Panc1 (cell line): ENCODE data around the gene MTSS2.

ENCODE experiments used
- CTCF ChIP-seq: fragments of 450-650 bp; IDR thresholded peaks from 2 replicates; pipeline ENCODE4 v1.5.1; 2017; ENCODE audit warnings: mild to moderate bottlenecking
- POLR2AphosphoS5 ChIP-seq: IDR thresholded peaks from 2 replicates; pipeline ENCODE4 v1.6.1; 2012; ENCODE audit warnings: mild to moderate bottlenecking, low read depth, low read length, moderate library complexity
- SIN3A ChIP-seq: IDR thresholded peaks from 2 replicates; pipeline ENCODE4 v1.6.1; 2012; ENCODE audit warnings: low read depth, mild to moderate bottlenecking, low read length, moderate library complexity, borderline replicate concordance; ENCODE audit not compliant: insufficient read depth
- TF ChIP-seq, protein P1 (sequence below), 2 experiments: IDR thresholded peaks; 2 replicates each; pipeline ENCODE4 v1.6.1; 2011 to 2012; ENCODE audit warnings: low read depth in 2 of 2, control low read depth in 1 of 2, low read length in 1 of 2, mild to moderate bottlenecking in 1 of 2, moderate library complexity in 1 of 2; ENCODE audit not compliant: insufficient read depth in 1 of 2

GRCh38 chr16:70679671-70680494 lies 6.0 kb downstream of the MTSS2 start:
- TF ChIP-seq, protein P1, sequence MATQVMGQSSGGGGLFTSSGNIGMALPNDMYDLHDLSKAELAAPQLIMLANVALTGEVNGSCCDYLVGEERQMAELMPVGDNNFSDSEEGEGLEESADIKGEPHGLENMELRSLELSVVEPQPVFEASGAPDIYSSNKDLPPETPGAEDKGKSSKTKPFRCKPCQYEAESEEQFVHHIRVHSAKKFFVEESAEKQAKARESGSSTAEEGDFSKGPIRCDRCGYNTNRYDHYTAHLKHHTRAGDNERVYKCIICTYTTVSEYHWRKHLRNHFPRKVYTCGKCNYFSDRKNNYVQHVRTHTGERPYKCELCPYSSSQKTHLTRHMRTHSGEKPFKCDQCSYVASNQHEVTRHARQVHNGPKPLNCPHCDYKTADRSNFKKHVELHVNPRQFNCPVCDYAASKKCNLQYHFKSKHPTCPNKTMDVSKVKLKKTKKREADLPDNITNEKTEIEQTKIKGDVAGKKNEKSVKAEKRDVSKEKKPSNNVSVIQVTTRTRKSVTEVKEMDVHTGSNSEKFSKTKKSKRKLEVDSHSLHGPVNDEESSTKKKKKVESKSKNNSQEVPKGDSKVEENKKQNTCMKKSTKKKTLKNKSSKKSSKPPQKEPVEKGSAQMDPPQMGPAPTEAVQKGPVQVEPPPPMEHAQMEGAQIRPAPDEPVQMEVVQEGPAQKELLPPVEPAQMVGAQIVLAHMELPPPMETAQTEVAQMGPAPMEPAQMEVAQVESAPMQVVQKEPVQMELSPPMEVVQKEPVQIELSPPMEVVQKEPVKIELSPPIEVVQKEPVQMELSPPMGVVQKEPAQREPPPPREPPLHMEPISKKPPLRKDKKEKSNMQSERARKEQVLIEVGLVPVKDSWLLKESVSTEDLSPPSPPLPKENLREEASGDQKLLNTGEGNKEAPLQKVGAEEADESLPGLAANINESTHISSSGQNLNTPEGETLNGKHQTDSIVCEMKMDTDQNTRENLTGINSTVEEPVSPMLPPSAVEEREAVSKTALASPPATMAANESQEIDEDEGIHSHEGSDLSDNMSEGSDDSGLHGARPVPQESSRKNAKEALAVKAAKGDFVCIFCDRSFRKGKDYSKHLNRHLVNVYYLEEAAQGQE (IDR thresholded peaks at IDR 0.05; ENCODE audit: insufficient read depth in 1 of 2, low read depth in 2 of 2, low read length in 1 of 2): no peak
- TF ChIP-seq CTCF (peak; percentile 75; the same call in 1 of the 2 replicates), POLR2AphosphoS5 (no peak), SIN3A (no peak)
